H1 (cell line): ENCODE results near the gene INPP5A.

Source experiments
- POLR2A ChIP-seq, 2 experiments: IDR thresholded peaks; 1 replicate in 1 of 2; 2 replicates in 1 of 2; pipeline ENCODE4 v1.6.1; 2011; ENCODE audit warnings: low read depth in 2 of 2, low read length in 2 of 2, mild to moderate bottlenecking in 2 of 2; ENCODE audit errors: control extremely low read depth in 1 of 2
- SIN3A ChIP-seq, 2 experiments: IDR thresholded peaks in 1 of 2; conservative IDR thresholded peaks in 1 of 2; 2 replicates each; pipeline ENCODE4 v1.6.1; 2011 to 2012; ENCODE audit warnings: low read length in 2 of 2, improper control_type of control experiment in 1 of 2, low read depth in 1 of 2, mild to moderate bottlenecking in 1 of 2
- SUZ12 ChIP-seq: fragments of 200-600 bp; sonication (generic); IDR thresholded peaks from 2 replicates; pipeline ENCODE4 v1.6.1; 2012; ENCODE audit warnings: mild to moderate bottlenecking, inconsistent platforms, low read length, moderate library complexity, mixed read lengths
- TF ChIP-seq, protein P1 (sequence below), 3 experiments: IDR thresholded peaks; 1 replicate in 2 of 3; 2 replicates in 1 of 3; pipeline versions ENCODE4 v1.5.1 to v1.6.1; 2011; ENCODE audit warnings: low read length in 3 of 3, mild to moderate bottlenecking in 3 of 3, inconsistent platforms in 2 of 3, low read depth in 1 of 3, moderate library complexity in 1 of 3; ENCODE audit not compliant: insufficient read depth in 1 of 3; ENCODE audit errors: control extremely low read depth in 1 of 3

GRCh38 chr10:132743925-132744490, 206.4 kb downstream of the INPP5A start:
- no peak for TF ChIP-seq SUZ12
- TF ChIP-seq, protein P1, sequence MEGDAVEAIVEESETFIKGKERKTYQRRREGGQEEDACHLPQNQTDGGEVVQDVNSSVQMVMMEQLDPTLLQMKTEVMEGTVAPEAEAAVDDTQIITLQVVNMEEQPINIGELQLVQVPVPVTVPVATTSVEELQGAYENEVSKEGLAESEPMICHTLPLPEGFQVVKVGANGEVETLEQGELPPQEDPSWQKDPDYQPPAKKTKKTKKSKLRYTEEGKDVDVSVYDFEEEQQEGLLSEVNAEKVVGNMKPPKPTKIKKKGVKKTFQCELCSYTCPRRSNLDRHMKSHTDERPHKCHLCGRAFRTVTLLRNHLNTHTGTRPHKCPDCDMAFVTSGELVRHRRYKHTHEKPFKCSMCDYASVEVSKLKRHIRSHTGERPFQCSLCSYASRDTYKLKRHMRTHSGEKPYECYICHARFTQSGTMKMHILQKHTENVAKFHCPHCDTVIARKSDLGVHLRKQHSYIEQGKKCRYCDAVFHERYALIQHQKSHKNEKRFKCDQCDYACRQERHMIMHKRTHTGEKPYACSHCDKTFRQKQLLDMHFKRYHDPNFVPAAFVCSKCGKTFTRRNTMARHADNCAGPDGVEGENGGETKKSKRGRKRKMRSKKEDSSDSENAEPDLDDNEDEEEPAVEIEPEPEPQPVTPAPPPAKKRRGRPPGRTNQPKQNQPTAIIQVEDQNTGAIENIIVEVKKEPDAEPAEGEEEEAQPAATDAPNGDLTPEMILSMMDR (IDR thresholded peaks at IDR 0.05; ENCODE audit: control extremely low read depth in 1 of 3, insufficient read depth in 1 of 3, low read depth in 1 of 3, low read length in 3 of 3) = no peak
- TF ChIP-seq SIN3A (conservative IDR thresholded peaks at IDR 0.05 in 1 of 2, IDR thresholded peaks at IDR 0.05 in 1 of 2; ENCODE audit: low read depth in 1 of 2, low read length in 2 of 2) = no peak
- TF ChIP-seq POLR2A (IDR thresholded peaks at IDR 0.05; ENCODE audit: control extremely low read depth in 1 of 2, low read depth in 2 of 2, low read length in 2 of 2) = no peak
